SU-DHL-6 (cell line): ENCODE measurements around the gene CDC45.

Source experiments
- CTCF ChIP-seq: fragments of 200-600 bp; sonication (generic); IDR thresholded peaks from one replicate; pipeline ENCODE4 v1.5.1; 2017; ENCODE audit warnings: antibody characterized with exemption, mild to moderate bottlenecking, low read length, moderate library complexity; ENCODE audit not compliant: insufficient read depth, poor library complexity, severe bottlenecking
- EZH2phosphoT487 ChIP-seq: fragments of 200-600 bp; sonication (generic), shearing (Covaris generic); conservative IDR thresholded peaks from 2 replicates; pipeline ENCODE4 v1.6.1; 2018; ENCODE audit warnings: mild to moderate bottlenecking, antibody characterized with exemption, low read length, moderate library complexity, mixed read lengths

DNA sequence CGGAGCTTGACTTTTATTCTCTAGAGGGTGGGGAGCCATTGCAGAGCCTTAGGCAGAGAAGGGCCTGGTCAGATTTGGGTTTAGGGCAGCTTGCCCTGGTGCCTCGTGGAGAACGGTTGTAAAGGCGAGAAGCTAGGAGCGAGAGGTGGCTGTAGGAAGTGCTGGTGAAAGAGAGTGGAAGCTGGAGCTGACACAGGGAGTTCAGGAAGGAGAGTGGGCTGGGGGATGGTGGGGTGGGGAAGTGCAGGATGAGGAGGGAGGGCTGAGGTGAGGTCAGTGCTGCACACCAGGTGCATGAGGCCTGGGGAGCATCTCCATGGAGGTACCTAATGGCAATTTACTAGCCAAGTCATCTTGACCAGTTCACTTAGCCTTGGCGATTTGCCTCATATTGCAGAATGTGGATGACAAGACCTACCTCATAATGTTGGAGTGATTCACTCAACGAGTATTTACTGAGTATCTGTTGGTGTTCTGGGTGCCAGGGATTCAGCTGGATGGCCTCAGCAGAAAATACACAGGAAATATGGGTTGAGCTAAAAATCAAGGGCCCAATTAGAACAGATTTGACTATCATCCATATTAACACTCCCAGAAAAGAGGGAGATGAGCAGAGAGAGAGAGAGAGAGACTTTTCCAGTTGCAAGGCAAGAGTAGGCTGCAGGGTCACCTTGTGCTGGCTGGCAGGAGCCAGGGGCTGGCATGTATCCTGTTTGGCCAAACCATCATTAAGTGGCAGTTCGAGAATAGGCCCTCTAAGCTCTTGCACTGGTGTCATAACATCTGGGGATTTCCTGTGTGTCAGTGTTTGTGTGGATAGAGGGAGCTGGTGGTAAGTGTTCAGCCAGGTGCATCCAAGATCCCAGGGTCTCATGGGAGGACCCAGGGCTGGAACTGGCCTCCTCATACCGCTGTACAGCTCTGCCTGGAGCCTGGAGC, 88.9 kb downstream of the CDC45 start:
- no peak for TF ChIP-seq EZH2phosphoT487
- TF ChIP-seq CTCF: no peak
